HG03442 (cell line): Measurements from ENCODE around the gene KANK4.

Experiments used
- ATAC-seq: cut with Tn5 transposase; IDR thresholded peaks from one replicate; pipeline ENCODE4 v1.9.1; 2021; ENCODE audit warnings: mild to moderate bottlenecking, moderate library complexity; ENCODE audit not compliant: unreplicated experiment

The KANK4 gene

GRCh38 chr1:62307895-62308492 is 11.2 kb downstream of the KANK4 start:
- ATAC-seq, result no peak

DNA sequence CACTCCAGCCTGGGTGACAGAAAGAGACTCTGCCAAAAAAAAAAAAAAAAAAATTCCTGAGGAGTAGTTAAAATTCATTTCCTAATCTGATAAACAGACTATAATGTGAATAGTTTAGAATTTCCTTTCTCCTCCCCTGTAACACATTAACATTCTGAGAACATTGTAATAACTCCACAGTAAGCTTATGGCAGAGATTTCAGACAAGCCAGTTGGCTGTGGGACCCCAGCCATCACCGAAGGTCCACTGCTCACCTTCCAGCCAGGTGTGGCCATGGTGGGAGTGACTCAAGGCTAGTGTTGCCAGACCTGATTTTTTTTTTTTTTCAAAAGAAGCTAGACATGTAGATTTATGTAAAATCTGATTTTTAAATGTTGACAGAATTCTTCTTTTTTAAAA is 11.8 kb downstream of the KANK4 start:
- ATAC-seq, result no peak

DNA sequence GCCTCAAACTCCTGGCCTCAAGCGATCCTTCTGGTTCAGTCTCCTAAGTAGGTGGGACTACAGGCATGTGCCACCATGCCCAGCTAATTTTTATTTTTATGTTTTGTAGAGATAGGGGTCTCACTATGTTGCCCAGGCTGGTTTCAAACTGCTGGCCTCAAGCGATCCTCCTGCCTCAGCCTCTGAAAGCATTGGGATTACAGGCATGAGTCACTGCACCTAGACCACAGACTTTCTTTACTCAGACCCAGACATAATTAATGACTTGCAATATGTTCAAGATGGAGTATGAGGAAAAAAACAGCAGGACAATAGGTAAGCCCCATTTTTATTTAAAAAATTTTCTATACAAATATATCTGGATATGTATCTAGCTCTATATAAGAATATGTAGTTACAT is 13.2 kb downstream of the KANK4 start:
- ATAC-seq, result no peak

- no peak for ATAC-seq
Observed at GRCh38 chr1:62304975-62305374, 14.3 kb downstream of the KANK4 start.

DNA sequence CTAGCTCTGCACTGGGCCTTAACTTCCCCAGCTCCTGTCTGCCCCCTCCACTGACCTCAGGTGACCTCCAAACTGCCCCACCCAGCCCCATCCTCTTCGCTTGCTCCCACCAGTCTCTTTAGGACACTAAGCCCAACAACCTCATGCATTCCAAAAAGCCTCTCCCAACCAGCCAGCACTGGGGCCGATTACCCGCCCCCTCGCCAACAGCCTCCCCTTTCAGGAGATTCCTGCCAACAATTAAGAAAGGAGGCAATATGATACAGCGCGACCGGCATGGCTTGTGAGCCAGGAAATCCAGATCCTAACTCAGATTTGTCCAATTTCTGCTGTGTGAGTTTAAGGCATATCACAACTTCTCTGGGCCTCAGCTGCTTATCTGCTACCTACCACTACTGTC is 14.7 kb downstream of the KANK4 start:
- no peak for ATAC-seq

DNA sequence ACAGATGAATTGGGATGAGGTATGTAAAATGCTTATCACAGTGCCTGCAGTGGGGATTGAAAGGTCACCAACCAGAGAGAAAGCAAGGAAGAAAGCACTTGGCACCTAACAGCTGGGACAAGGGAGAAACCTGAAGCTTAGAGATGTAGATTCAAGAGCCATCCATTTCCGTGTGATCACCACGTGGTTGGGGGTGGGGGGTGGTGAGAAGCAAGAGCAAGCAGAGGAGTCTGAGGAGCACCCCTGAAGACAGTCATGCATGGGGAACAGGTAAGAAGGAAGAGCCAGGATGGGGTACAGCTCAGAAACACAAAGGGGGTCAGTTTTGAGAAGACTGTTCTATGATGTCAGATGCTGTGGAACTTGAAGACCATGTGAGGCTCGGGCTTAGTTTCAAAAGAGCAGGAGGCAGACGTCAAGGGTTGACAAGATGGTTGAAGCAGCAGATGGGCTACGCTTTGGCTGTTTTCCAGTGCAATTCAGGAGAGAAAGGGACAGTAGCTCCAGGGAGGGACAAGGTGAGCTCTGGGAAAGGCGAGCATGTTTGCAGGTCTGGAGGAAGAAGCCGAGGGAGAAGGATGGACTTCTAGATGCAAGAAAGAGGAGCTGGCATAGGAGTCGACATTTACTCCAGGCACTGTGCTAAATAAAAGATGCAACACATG is 17.4 kb downstream of the KANK4 start:
- no peak for ATAC-seq

GRCh38 chr1:62299426-62300200 is 19.6 kb downstream of the KANK4 start:
- ATAC-seq, result no peak

DNA sequence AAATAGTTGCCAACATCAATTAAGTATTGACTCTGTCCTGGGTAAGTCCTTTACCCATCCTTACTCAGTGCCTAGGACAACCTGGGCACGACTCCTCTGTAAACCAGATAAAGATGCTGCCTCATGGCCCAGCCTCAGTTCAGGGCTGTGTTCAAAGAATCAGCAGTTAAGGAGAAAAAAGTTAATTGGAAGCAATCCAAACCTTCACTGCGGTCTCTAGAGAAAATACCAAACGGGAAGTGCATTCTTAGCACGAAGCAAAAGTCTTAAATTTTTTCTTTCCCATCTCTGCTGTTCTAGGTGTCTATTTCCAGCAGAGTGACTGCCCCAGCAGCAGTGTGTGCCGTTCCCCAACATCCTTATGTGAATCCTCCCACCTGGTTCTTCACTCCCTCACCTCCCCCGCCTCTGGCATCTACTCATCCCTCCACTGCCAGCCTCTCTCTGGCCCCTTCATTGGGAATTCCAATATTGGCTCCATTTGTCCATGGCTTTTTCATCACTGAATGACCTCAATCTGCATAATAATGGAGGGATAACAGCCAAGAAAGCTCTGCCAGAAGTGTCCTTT is 23.2 kb downstream of the KANK4 start:
- peak; percentile 75 for ATAC-seq

DNA sequence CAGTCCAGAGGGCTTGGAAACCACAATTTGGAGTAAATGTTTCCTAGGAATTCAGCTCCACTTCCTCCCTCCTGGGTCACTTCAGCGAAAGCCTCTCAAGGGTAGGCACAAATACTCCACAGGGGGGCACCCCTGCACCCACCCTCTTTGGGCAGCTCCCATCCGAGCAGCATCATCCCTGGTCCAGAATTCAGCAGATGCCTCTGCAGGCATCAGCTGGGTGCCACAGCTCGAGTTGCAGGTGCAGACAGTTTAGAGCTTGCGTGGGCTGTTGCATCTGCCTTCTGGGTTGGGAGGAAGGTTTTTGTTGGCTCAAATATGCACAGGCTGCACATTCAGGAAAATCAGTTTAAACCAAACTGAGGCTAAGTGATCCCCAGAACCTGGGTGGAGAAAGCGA is 25.0 kb downstream of the KANK4 start:
- ATAC-seq, result no peak

DNA sequence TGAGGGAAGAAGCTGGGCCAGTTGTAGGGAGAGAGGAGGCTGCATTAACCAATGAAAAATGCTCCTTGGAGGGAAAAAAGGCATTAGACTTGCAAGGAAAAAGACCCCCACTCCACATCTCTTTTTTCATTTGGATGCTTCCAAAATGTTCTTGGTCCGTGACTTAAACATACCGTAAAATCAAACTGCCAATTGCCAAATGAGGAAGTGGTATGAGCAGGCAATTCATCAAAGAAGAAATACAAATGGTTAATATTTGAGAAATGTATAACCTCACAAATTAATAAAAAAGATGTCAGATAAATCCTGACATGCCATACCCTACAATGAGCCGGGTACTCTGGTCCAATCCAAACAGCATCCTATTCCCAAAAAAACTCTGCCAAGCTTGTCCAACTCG is 30.6 kb downstream of the KANK4 start:
- no peak for ATAC-seq

- no peak for ATAC-seq
Observed at GRCh38 chr1:62288224-62288623, 31.0 kb downstream of the KANK4 start.

GRCh38 chr1:62286786-62287224 is 32.4 kb downstream of the KANK4 start:
- no peak for ATAC-seq

GRCh38 chr1:62285984-62286785 is 33.0 kb downstream of the KANK4 start:
- no peak for ATAC-seq

- no peak for ATAC-seq
Observed at GRCh38 chr1:62285440-62285839, 33.8 kb downstream of the KANK4 start.

DNA sequence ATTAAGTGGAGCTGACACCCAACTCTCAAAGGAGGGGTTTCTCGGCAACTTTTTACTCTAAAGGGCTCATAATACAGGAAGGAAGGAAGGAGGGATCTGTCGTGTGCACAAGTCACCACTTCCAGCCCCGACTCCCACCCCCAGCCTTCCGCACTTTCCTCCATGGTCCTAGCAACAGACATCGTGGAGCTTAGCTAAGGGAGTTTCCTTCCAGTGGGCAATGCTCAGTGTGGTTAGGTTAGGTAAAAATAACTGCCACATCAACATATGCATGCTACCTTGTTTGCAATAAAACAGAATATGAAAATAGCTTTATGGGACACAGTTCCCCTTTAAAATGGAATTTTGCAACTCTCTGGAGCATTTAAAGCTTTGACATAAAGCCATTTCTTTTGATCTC is 35.2 kb downstream of the KANK4 start:
- no peak for ATAC-seq

DNA sequence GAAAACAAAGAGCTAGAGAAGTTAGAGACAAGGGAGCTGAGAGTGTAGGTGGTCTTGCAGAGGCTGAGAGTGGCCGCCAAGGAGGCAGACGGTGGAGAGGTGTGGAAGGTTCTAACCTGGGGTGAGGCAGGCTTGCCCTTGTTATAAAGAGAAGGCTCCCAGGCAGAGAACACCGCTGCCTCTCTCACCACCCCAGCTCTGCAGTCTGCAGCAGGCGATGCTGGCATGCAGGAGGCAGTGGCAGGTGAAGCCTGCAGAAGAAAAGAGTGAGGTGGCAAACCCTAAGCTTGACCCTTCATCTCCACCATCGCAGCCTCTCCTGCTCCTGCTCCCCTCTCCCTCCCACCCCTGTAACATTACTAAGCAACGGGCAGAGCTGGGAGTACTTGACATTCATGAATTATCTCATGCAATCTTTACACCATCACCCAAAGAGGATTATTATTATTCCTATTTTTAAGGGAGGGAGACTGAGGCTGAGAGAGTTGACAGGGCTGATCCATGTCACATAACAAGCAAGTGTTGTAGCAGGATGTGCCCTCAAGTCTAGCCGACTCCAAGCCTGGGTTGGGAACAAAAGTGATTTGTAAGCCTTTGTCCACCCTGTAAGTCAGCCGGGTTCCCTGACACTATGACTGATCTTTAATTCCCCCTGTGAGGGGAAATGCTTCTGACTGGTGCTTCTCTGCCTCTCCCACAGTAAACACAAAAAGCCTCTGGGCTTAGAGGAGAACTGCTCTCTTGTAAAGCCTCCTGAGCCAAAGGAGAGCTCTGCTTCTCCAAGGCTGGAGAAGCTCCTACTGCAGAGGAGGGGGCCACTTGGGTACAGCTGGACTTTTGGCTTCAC is 36.1 kb downstream of the KANK4 start:
- no peak for ATAC-seq

- ATAC-seq, result no peak
Observed at GRCh38 chr1:62281922-62282555, 37.2 kb downstream of the KANK4 start.

DNA sequence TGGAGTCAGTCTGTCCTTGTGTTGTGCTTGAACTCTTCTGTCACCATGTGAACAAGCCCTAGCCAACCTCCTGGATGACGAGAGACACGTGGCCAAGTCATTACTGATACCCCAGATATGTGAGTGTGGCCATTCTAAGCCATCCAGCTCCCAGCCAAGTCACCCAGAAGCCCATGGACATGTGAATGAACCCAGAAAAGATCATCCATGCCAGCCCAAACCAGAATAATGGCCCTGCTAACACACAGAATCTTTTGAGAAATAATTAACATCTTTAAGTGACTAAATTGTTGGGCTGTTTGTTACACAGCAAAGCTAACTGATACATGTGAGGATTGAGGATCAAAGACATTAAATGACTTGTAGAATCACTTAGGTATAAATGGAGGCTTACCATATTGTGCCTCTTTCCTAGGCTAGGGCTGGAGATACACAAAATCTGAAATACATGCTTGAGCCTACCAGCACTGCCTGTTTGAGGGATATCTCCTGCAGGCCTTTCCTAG is 38.2 kb downstream of the KANK4 start:
- no peak for ATAC-seq

DNA sequence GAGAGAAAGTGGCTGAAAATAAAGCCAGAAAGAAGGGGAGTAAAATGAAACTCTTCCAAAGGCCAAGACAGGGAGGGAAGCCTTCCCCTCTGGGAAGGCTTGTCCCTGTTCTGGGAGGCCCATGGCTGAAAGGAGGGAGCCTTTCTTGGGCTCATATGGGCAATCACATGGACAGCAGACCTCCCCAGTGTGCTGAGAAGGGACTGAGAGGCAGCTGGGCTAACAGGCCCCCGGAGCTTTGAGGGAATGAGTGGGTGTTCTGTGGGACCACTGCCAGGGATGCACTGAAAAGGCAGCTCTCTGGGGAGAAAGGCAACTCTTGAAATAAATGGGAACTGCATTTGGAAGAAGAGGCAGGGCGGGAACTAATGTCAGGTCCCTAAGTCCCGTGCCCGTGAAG is 39.1 kb downstream of the KANK4 start:
- no peak for ATAC-seq
